ENCODE results near the gene NDUFS6. TPM values are rescaled to one million over a fixed set of nuclear protein-coding genes. Genes with fewer than 3 reads are reported as not detected.
"Not testable (repeated sequence)": the region's sequence is repeated elsewhere in the genome, so short reads cannot be mapped to it uniquely, and the experiment has no call there.

Gene NDUFS6
- total RNA-seq, 1 donor from 2014 or later = 39.9 TPM

DNA sequence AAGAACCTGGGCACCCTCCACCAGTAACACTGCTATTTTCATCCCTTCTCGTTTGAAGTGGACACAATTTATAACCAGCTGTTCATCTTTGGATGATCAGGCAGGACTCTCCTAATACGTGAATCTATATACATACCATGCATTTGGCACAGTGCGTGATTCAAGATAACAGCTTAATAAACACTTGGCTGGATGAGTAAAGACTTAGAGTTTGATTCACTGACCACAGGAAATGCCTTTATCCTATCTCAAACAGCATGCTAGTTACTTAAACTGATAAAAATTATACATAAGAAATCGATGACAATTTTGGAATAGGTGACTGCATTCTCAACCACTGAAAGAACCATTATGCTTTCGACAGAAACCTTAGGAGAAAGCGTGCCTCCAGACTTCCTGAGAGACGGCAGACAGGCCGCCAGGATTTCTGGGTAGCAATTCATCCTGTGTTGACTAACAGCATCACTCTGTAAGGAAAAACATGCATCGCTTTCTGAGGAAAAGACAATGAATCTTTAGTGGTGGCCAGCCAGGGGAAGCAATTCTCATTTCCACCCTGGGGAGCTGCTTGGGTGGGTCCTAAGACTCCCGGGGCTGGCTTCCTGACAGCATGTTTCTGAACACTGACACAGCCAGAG, 11.3 kb upstream of the NDUFS6 start:
- peak overlapping the region; percentile 76 for H3K27ac Mint-ChIP-seq
- H3K4me1 Mint-ChIP-seq (ENCODE audit: low read depth) = peaks cover 56% of the 10 kb centered on the region
- H3K36me3 Mint-ChIP-seq (ENCODE audit: low read depth) = peaks cover 8% of the 10 kb centered on the region
- no peak for DNase-seq (ENCODE audit: low spot score)
- no peaks in the 10 kb centered on the region for H3K9me3 Mint-ChIP-seq
- peak overlapping the region; percentile 38 for H3K4me3 Mint-ChIP-seq (ENCODE audit: low read depth)
- intact Hi-C loops (cut with micrococcal nuclease) = no loop called here
- no peaks in the 10 kb centered on the region for H3K27me3 Mint-ChIP-seq (ENCODE audit: low read depth)

DNA sequence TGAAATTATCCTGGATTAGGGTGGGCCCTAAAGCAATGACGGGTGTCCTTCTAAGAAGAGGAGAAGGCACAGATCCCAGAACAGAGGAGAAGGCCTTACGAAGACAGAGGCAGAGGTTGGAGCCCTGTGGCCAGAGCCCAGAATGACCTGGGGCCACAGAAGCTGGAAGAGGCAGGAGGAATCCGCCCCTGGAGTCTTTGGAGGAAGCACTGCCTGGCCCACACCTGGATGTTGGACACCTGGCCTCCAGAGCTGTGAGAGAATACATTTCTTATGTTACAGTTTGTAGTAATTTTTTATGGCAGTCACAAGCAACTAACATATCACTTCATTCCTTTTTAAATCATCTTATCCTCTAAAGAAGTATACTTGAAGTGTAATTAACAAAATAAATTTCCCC, 10.0 kb upstream of the NDUFS6 start:
- Mint-ChIP-seq H3K4me1 (ENCODE audit: low read depth) (peaks cover 59% of the 10 kb centered on the region), H3K9me3 (no peaks in the 10 kb centered on the region), H3K27ac (peak overlapping the region; percentile 8), H3K36me3 (ENCODE audit: low read depth) (peaks cover 19% of the 10 kb centered on the region), H3K27me3 (ENCODE audit: low read depth) (no peaks in the 10 kb centered on the region), H3K4me3 (ENCODE audit: low read depth) (no peak overlapping the region)
- intact Hi-C loops (cut with micrococcal nuclease) = no loop called here
- no peak for DNase-seq (ENCODE audit: low spot score)

DNA sequence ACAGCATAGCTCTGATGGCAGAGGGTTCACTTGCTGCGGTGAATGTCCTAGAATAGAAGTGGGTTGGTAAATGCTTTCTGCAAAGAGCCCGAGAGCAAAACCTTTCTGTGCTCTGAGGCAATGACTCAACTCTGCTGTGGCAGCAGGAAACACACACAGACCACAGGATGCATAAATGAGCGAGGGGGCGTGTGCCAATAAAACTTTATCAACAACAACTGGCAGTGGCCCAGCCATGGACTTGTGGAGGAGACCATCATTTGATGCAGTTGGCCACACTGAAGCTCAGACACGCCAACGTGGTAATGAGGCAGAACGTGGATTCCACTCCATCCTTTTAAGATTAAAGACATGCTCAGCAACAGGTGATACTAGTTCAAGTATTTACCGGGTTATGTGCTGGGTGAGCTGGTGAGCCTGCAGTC, 8.4 kb upstream of the NDUFS6 start:
- Mint-ChIP-seq H3K4me1 (ENCODE audit: low read depth) (peaks cover 65% of the 10 kb centered on the region), H3K4me3 (ENCODE audit: low read depth) (peak overlapping the region; percentile 81), H3K36me3 (ENCODE audit: low read depth) (peaks cover 35% of the 10 kb centered on the region), H3K27me3 (ENCODE audit: low read depth) (no peaks in the 10 kb centered on the region), H3K9me3 (no peaks in the 10 kb centered on the region), H3K27ac (peak overlapping the region; percentile 99)
- peak; percentile 80 for DNase-seq (ENCODE audit: low spot score)
- intact Hi-C loops (cut with micrococcal nuclease) = loop anchor here (1.0 kb wide), 1 partner anchor 8 kb away; the partner anchor contains the start of gene NDUFS6

DNA sequence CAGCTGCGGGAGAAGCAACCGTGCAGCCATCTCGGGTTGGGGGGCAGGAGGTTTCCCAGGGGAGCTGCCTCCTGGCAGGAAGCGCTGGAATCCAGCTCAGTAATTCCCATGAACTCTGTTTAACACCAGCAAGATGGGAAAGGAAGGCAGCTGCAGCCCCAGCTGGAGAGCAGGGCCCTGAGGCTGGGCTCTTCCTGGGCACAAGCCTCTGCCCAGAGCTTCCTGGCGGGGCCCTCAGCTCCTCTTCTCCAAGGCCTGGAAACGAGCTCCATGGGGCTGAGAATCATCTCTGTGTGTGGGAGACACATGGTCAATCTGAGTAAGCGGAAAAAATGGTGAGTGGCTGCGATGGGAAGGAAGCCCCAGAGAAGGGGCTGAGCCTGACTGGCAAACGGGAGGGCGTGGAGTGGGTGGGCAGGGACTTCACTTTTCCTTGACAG, 7.9 kb upstream of the NDUFS6 start:
- Mint-ChIP-seq H3K27me3 (ENCODE audit: low read depth) (no peaks in the 10 kb centered on the region), H3K36me3 (ENCODE audit: low read depth) (peaks cover 39% of the 10 kb centered on the region), H3K27ac (peak overlapping the region; percentile 99), H3K9me3 (no peaks in the 10 kb centered on the region), H3K4me1 (ENCODE audit: low read depth) (peaks cover 68% of the 10 kb centered on the region), H3K4me3 (ENCODE audit: low read depth) (peak overlapping the region; percentile 81)
- intact Hi-C loops (cut with micrococcal nuclease) = loop anchor here (1.0 kb wide), 1 partner anchor 8 kb away; the partner anchor contains the start of gene NDUFS6
- no peak for DNase-seq (ENCODE audit: low spot score)

DNA sequence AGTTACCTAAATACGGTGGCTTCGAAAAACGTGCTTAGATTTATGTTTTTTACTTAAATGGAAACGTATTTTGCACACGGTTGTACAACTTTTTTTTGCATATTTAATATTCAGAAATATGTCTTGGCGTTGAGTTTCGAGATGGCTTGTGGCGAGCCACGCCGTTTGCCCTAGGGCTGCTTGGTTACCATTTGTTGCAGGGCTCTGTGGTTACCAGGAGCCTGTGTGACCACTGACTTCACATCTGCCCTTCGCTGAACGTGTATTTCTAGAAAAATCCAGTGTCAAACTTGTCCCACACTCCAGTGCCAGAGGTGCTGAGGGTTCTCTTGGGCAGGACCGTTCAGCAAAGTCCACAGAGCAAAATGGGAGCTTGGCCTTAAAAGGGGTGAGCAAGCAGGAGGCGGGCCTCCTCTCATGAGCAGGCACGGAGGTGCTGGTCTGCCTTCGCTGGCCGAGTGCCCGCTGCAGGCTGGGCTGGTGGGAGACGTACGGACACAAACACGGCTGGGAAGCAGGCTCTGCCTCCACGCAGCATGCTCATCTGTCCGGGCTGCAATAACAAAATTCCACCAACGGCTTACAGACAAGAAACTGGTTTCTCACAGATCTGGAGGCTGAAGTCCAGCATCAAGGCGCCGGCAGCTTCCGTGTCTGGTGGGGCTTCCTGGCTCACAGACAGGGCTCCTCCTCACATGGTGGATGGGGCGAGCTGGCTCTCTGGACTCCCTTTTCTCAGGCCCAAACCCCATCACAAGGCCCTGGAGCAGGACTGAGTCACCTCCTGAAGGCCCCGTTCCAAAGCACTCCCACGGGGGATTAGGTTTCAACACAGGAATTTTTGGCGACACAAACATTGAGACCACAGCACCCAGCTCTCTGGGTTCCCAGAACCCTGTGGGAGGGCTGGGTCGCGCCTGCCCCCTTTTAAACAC, 7.0 kb upstream of the NDUFS6 start:
- peak overlapping the region; percentile 13 for H3K4me3 Mint-ChIP-seq (ENCODE audit: low read depth)
- H3K4me1 Mint-ChIP-seq (ENCODE audit: low read depth) = peaks cover 66% of the 10 kb centered on the region
- H3K9me3 Mint-ChIP-seq = no peaks in the 10 kb centered on the region
- peak overlapping the region; percentile 99 for H3K27ac Mint-ChIP-seq
- intact Hi-C loops (cut with micrococcal nuclease) = loop anchor here (1.0 kb wide), 1 partner anchor 7 kb away; the partner anchor contains the start of gene NDUFS6
- DNase-seq (ENCODE audit: low spot score) = no peak
- no peaks in the 10 kb centered on the region for H3K27me3 Mint-ChIP-seq (ENCODE audit: low read depth)
- H3K36me3 Mint-ChIP-seq (ENCODE audit: low read depth) = peaks cover 48% of the 10 kb centered on the region

DNA sequence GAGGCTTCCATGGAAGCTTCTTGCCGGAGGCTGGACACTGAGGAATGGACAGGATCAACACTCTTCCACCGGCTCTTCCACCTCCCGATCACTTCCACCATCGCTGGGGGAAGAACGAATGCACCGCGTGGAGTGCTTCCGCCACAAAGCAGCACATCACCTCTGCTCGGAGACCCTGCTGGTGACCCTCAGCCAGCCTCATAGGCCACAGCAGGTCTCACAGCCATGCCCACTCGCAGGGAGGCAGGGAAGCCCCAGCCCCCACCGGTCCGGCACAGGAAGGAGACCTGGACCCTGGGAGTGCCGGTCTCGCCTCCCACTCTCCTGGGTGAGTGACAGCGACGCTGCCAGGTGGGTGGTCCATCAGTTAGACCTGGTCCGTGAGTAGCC, 6.3 kb upstream of the NDUFS6 start:
- Mint-ChIP-seq H3K4me1 (ENCODE audit: low read depth) (peaks cover 60% of the 10 kb centered on the region), H3K4me3 (ENCODE audit: low read depth) (no peak overlapping the region), H3K36me3 (ENCODE audit: low read depth) (peaks cover 48% of the 10 kb centered on the region), H3K27ac (peak overlapping the region; percentile 29), H3K27me3 (ENCODE audit: low read depth) (no peaks in the 10 kb centered on the region), H3K9me3 (no peaks in the 10 kb centered on the region)
- no peak for DNase-seq (ENCODE audit: low spot score)
- intact Hi-C loops (cut with micrococcal nuclease) = no loop called here

DNA sequence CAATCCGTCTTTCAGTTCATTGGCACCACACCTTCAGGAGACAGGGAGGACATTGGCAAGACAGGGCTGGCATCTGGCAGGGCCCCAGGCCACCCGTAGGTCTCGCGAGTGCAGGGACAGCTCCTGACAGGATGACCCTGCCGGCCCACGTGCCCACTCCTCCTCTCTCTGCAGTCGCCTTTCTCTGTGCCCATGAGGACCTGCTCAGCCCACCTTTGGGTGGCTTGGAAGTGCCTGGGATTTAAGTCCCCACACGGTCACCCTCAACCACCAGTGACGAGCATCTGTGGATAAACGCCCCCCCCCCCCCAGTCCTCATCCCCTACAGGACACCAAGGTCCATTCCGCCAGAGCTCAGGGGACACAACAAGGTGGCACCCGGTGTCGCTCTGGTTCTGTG, 5.7 kb upstream of the NDUFS6 start:
- peaks cover 48% of the 10 kb centered on the region for H3K36me3 Mint-ChIP-seq (ENCODE audit: low read depth)
- no peak overlapping the region for H3K4me3 Mint-ChIP-seq (ENCODE audit: low read depth)
- H3K27ac Mint-ChIP-seq = peak overlapping the region; percentile 10
- no peaks in the 10 kb centered on the region for H3K9me3 Mint-ChIP-seq
- no peaks in the 10 kb centered on the region for H3K27me3 Mint-ChIP-seq (ENCODE audit: low read depth)
- peaks cover 56% of the 10 kb centered on the region for H3K4me1 Mint-ChIP-seq (ENCODE audit: low read depth)
- intact Hi-C loops (cut with micrococcal nuclease) = no loop called here
- no peak for DNase-seq (ENCODE audit: low spot score)

DNA sequence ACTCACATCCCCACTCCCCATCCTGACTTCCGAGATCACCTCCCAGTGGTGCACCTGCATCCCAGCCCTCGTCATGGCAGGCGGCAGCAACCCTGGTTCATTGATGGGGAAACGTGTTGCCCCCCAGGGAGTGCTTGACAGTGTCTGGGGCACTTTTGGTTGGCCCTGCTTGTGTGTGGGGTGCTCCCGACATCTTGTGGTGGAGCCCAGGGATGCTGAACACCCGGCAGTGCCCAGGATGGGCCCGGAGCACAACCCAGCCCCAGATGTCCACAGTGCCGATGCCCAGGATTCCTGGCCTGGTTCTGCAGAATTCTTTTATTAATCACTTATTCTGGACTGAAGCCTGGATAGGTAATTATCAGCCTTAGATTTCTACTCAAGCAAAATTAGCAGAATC, 5.3 kb upstream of the NDUFS6 start:
- Mint-ChIP-seq H3K36me3 (ENCODE audit: low read depth) (peaks cover 48% of the 10 kb centered on the region), H3K9me3 (no peaks in the 10 kb centered on the region), H3K27me3 (ENCODE audit: low read depth) (no peaks in the 10 kb centered on the region), H3K27ac (no peak overlapping the region), H3K4me1 (ENCODE audit: low read depth) (peaks cover 55% of the 10 kb centered on the region), H3K4me3 (ENCODE audit: low read depth) (no peak overlapping the region)
- intact Hi-C loops (cut with micrococcal nuclease) = no loop called here
- DNase-seq (ENCODE audit: low spot score) = no peak

DNA sequence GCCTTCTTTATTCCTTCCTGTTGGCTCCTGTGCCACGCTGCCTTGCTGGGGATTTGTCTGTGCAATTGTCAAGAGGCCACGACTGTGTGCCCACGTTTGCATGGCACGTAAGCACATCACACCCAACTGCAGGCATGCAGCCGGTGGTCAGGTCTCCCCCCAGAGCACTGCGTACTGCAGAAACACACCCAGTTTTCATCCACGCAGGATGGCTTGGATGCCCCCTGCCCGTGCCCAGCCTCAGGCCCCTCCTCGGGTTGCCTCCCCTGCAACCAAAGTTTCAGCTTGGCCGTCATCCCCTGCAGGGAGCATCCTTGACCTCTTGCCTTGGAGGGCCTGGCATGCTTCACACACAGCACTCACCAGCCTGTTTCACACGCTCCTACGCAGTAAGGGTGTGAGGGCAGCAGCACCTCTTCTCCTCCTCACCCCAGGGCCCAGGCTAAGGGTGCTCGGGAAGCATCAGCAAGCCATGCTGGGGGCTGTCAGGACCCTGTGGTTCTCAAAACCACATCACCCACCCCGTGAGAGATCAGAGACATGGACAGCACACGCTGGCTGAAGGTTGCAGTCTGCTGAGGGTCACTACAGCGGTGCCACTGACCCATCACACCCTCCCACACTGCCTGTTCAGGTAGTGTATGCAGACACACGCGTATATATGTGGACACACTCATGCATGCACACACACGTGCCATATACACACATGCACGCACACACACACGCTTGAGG, 4.7 kb upstream of the NDUFS6 start:
- intact Hi-C loops (cut with micrococcal nuclease) = no loop called here
- Mint-ChIP-seq H3K4me1 (ENCODE audit: low read depth) (peaks cover 50% of the 10 kb centered on the region), H3K27me3 (ENCODE audit: low read depth) (no peaks in the 10 kb centered on the region), H3K27ac (no peak overlapping the region), H3K36me3 (ENCODE audit: low read depth) (peaks cover 48% of the 10 kb centered on the region), H3K9me3 (no peaks in the 10 kb centered on the region), H3K4me3 (ENCODE audit: low read depth) (peak overlapping the region; percentile 37)
- no peak for DNase-seq (ENCODE audit: low spot score)

DNA sequence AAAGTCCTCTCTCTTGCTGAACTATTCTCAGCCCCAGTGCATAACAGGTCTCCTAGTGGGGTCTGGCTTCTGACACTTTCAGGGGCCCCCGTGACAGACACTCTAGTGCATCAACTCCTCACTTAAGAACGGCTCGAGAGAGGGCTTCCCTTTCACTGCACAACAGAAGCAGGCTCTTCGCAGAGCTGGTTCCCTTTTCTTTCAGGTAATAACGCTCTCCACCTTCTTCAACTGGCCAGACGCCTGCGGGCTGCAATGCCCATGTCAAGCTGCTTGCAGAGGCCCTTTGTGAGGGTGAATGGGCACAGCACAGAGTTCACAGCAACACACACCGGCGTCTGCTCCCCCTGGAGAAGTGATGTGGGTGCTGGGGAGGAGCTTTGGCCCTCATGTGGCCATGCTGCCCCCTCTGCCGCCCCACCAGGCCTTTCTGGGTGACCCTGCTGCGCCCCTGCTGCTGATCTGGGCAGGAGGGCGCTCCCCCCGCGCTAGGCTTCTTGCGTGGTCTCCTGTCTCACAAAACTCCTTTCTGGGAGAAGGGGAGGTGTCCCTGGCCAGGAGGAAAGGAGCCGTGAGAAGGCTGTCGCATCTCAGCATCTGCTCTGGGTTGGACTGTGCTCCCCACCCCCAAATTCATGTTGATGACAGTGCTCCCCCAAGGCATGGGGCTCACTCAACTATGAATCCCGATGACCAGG, 4.0 kb upstream of the NDUFS6 start:
- no peak overlapping the region for H3K27ac Mint-ChIP-seq
- no peak overlapping the region for H3K4me3 Mint-ChIP-seq (ENCODE audit: low read depth)
- no peaks in the 10 kb centered on the region for H3K27me3 Mint-ChIP-seq (ENCODE audit: low read depth)
- H3K36me3 Mint-ChIP-seq (ENCODE audit: low read depth) = peaks cover 53% of the 10 kb centered on the region
- no peaks in the 10 kb centered on the region for H3K9me3 Mint-ChIP-seq
- intact Hi-C loops (cut with micrococcal nuclease) = no loop called here
- no peak for DNase-seq (ENCODE audit: low spot score)
- H3K4me1 Mint-ChIP-seq (ENCODE audit: low read depth) = peaks cover 46% of the 10 kb centered on the region

DNA sequence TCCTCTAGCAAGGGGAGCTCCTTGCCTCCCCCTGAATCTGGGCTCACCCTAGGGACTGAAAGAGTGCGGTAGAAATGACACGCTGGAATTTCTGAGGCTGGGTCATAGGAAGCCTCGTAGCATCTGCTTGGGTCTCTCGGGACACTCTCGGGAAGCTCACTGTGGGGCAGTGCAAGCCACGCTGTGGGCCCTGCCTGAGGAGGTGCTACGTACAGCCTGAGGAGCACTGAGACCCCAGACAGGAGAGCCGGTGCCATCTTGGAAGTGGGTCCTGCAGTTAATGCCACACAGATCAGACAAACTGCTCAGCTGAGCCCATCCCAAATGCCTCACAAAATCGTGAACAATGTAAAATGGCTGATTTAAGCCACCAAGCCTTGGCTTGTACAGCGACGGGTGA, 3.4 kb upstream of the NDUFS6 start:
- intact Hi-C loops (cut with micrococcal nuclease) = no loop called here
- H3K4me3 Mint-ChIP-seq (ENCODE audit: low read depth) = peak overlapping the region; percentile 84

DNA sequence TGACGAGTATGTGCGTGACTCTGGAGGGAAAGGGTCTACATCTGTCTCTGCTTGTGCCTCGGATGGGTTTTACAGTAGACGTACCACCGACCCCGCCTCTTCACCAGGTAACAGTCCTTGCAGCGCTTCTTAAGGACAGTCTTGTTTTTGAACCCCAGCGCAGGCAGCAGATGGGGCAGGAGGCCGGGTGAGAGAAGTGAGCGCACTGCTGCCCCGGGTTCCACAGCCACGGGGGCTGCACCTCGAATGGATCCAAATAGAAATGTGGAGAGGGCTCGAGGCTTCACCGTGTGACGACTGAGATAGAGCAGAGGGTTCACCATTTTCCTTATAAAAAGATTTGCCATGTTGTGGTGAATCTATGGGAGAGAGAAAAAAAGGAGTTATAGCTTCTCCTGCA, 2.6 kb upstream of the NDUFS6 start:
- Mint-ChIP-seq H3K27ac (peak overlapping the region; percentile 72), H3K4me1 (ENCODE audit: low read depth) (peaks cover 43% of the 10 kb centered on the region), H3K36me3 (ENCODE audit: low read depth) (peaks cover 58% of the 10 kb centered on the region), H3K4me3 (ENCODE audit: low read depth) (peak overlapping the region; percentile 84)
- H3K27me3 Mint-ChIP-seq (ENCODE audit: low read depth); intact Hi-C loops (cut with micrococcal nuclease); H3K9me3 Mint-ChIP-seq; DNase-seq (ENCODE audit: low spot score): not testable (repeated sequence)

More for the DNA sequence above, 3.4 kb upstream of the NDUFS6 start:
- Mint-ChIP-seq H3K36me3 (ENCODE audit: low read depth) (peaks cover 53% of the 10 kb centered on the region), H3K4me1 (ENCODE audit: low read depth) (peaks cover 44% of the 10 kb centered on the region), H3K27ac (no peak overlapping the region), H3K27me3 (ENCODE audit: low read depth) (no peaks in the 10 kb centered on the region), H3K9me3 (no peaks in the 10 kb centered on the region)
- no peak for DNase-seq (ENCODE audit: low spot score)

Measured in activated T-helper 2 cell treated with anti-CD3 and anti-CD28 coated beads, Interferon-gamma antibody, Interleukin-2, Interleukin-4, amounts not matched to agents 10 μg/mL and 5 μg/mL and 100 μg/mL, durations not matched to agents 14 hours and 24 hours and 36 hours (primary cell).